Testis (tissue), 3 donors: ENCODE data around the gene SOBP. TPM values are rescaled to one million over a fixed set of nuclear protein-coding genes. Genes with fewer than 3 reads are reported as not detected.
A peak's percentile ranks its signal among the peaks of the same experiment; 100 is the strongest.

Experiments
- DNase-seq: peaks from one replicate; pipeline ENCODE4 v3.0.0-alpha.2; 2019
- H3K27ac ChIP-seq, 2 donors: fragments of 200-600 bp; sonication (generic); one replicate each; pipeline ENCODE4 v1.5.1; 2019
- H3K27me3 ChIP-seq: fragments of 200-600 bp; sonication (generic); one replicate; pipeline ENCODE4 v1.5.1; 2019
- H3K36me3 ChIP-seq: fragments of 200-600 bp; sonication (generic); one replicate; pipeline ENCODE4 v1.5.1; 2017; ENCODE audit warnings: low read depth; ENCODE audit errors: missing control alignments
- H3K4me1 ChIP-seq: fragments of 200-600 bp; sonication (generic); one replicate; pipeline ENCODE4 v1.5.1; 2019
- H3K4me3 ChIP-seq, 2 donors: fragments of 200-600 bp; sonication (generic); one replicate each; pipeline ENCODE4 v1.5.1; 2017 to 2019
- H3K9me3 ChIP-seq: fragments of 200-600 bp; sonication (generic); one replicate; pipeline ENCODE4 v1.5.1; 2017
- POLR2A ChIP-seq: fragments of 450-650 bp; IDR thresholded peaks from one replicate; pipeline ENCODE4 v1.6.1; 2017; ENCODE audit warnings: antibody characterized with exemption, mild to moderate bottlenecking, moderate library complexity
- WGBS, 2 donors: methylation state at CpG; one replicate each; pipeline ENCODE4 v1.1.5; 2018; 5-methylcytosine and 5-hydroxymethylcytosine counted together
- intact Hi-C: fragments of 100-400 bp; cut with DNase I; formaldehyde crosslinking; loops from one replicate; pipeline ENCODE4 v1.15.1; 2023; ENCODE audit warnings: low total_unique reads
- polyA plus RNA-seq: library from polyadenylated mRNA; stranded (reverse); fragments of 350-450 nt; fragmentation: Illumina TruSeq; extraction: RNeasy Lipid Tissue Mini Kit (QIAGEN cat#74804); gene quantifications from one replicate; pipeline ENCODE4 v1.2.3, GENCODE V29; 2014; ENCODE audit warnings: low read depth, low replicate concordance; ENCODE audit not compliant: insufficient read depth
- total RNA-seq, 2 donors: library from RNA; depleted of rRNA; stranded (reverse); fragments of >200 nt; gene quantifications; one replicate each; pipeline ENCODE4 v1.2.3, GENCODE V29; 2016
- TF ChIP-seq, protein P1 (sequence below), 3 experiments: fragments of 450-650 bp in 2 of 3; fragments of 200-600 bp in 1 of 3; sonication (generic) in 1 of 3; IDR thresholded peaks; one replicate each; pipeline ENCODE4 v1.5.1; 2016 to 2019; ENCODE audit warnings: antibody characterized with exemption in 3 of 3, mild to moderate bottlenecking in 2 of 3, moderate library complexity in 1 of 3

The SOBP gene
- total and polyA plus RNA-seq, 3 donors from 2014 or later: 13.9 to 27.2 (median 17.2) TPM

DNA sequence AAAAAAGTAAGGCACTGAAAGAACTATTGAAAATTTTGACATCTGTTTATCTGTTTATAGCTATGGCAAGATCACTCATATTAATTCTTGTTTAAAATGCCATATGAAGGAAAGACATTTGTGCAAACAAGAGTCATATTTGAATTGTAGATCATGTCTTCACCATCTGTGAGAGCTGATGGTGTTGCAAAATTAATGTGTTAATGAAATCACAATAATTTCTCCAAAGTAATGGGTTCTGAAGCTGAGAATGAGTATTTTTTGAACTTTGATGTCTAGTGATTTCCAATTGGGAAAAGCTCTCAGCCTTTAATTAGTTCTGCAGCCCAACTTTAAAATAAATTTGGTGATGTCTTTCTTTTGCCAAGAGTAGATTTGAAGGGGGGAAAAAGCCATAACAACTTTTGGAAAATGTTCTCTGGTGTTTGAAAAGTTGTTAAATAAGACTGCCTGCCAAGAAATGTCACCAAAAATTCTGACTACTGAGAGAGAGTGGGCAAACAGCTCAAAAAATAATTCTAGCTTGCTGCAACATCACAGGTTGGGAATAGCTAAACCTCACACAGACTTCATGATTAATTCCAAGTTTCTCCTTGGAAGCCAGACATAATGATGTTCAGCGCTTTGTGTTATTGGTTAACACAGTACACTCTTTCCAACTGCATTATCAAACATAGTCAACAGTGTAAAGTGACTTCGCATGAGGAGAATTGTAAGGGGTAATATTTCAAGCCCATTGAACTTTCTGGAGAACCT, 142.6 kb downstream of the SOBP start:
- Histone ChIP-seq H3K27me3 (no peaks in the 10 kb centered on the region), H3K4me3 (no peak overlapping the region), H3K4me1 (peaks cover 4% of the 10 kb centered on the region), H3K27ac (no peak overlapping the region), H3K9me3 (no peaks in the 10 kb centered on the region), H3K36me3 (no peaks in the 10 kb centered on the region)
- intact Hi-C loops: no loop called here
- TF ChIP-seq, protein P1, sequence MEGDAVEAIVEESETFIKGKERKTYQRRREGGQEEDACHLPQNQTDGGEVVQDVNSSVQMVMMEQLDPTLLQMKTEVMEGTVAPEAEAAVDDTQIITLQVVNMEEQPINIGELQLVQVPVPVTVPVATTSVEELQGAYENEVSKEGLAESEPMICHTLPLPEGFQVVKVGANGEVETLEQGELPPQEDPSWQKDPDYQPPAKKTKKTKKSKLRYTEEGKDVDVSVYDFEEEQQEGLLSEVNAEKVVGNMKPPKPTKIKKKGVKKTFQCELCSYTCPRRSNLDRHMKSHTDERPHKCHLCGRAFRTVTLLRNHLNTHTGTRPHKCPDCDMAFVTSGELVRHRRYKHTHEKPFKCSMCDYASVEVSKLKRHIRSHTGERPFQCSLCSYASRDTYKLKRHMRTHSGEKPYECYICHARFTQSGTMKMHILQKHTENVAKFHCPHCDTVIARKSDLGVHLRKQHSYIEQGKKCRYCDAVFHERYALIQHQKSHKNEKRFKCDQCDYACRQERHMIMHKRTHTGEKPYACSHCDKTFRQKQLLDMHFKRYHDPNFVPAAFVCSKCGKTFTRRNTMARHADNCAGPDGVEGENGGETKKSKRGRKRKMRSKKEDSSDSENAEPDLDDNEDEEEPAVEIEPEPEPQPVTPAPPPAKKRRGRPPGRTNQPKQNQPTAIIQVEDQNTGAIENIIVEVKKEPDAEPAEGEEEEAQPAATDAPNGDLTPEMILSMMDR (IDR thresholded peaks at IDR 0.05): no peak
- TF ChIP-seq POLR2A: no peak
- DNase-seq: no peak
- 82 to 91% methylated on average over 2 of the region's 2 CpGs for WGBS, 2 donors

DNA sequence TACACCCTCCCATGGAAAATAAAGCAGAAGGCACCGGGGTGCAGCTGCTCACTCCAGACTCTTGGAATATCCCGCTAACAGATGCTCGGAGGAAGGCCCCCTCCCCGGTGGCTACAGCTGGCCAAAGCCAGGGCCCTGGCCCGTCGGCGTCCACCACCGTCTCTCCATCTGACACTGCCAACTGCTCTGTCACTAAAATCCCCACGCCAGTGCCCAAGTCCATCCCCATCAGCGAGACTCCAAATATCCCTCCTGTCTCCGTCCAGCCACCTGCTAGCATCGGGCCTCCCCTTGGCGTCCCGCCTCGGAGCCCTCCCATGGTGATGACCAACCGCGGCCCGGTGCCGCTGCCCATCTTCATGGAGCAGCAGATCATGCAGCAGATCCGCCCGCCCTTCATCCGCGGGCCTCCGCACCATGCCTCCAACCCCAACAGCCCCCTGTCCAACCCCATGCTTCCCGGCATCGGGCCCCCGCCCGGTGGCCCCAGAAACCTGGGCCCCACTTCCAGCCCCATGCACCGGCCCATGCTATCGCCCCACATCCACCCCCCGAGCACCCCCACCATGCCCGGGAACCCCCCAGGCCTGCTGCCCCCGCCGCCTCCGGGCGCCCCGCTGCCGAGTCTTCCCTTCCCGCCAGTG, 143.9 kb downstream of the SOBP start:
- peaks cover 2% of the 10 kb centered on the region for H3K4me1 ChIP-seq
- intact Hi-C loops: no loop called here
- TF ChIP-seq, protein P1 (IDR thresholded peaks at IDR 0.05): no peak
- no peak for TF ChIP-seq POLR2A
- H3K27me3 ChIP-seq: no peaks in the 10 kb centered on the region
- no peaks in the 10 kb centered on the region for H3K36me3 ChIP-seq
- H3K4me3 ChIP-seq: peak overlapping the region; percentile 18 to 26
- H3K27ac ChIP-seq: no peak overlapping the region
- no peak for DNase-seq
- WGBS, 2 donors: 61 to 66% methylated on average over 31 to 35 of the region's 39 CpGs
- no peaks in the 10 kb centered on the region for H3K9me3 ChIP-seq

DNA sequence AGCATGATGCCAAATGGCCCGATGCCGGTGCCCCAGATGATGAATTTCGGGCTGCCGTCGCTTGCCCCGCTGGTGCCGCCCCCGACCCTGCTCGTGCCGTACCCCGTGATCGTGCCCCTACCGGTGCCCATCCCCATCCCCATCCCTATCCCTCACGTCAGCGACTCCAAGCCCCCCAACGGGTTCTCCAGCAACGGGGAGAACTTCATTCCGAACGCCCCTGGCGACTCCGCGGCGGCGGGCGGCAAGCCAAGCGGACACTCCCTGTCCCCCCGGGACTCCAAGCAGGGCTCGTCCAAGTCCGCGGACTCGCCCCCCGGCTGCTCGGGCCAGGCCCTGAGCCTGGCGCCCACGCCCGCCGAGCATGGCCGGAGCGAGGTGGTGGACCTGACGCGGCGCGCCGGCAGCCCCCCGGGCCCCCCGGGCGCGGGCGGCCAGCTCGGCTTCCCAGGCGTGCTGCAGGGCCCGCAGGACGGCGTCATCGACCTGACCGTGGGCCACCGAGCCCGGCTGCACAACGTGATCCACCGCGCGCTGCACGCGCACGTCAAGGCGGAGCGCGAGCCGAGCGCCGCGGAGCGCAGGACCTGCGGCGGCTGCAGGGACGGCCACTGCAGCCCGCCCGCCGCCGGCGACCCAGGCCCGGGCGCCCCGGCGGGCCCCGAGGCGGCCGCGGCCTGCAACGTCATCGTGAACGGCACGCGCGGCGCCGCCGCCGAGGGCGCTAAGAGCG, 144.6 kb downstream of the SOBP start:
- H3K4me3 ChIP-seq: peak overlapping the region; percentile 18 to 26
- TF ChIP-seq, protein P1 (IDR thresholded peaks at IDR 0.05): no peak
- no peak for TF ChIP-seq POLR2A
- H3K27ac ChIP-seq: no peak overlapping the region
- no peaks in the 10 kb centered on the region for H3K4me1 ChIP-seq
- 46 to 52% methylated on average over 23 to 61 of the region's 101 CpGs for WGBS, 2 donors
- H3K27me3 ChIP-seq: no peaks in the 10 kb centered on the region
- H3K9me3 ChIP-seq: no peaks in the 10 kb centered on the region
- intact Hi-C loops: no loop called here
- no peaks in the 10 kb centered on the region for H3K36me3 ChIP-seq
- DNase-seq: no peak

DNA sequence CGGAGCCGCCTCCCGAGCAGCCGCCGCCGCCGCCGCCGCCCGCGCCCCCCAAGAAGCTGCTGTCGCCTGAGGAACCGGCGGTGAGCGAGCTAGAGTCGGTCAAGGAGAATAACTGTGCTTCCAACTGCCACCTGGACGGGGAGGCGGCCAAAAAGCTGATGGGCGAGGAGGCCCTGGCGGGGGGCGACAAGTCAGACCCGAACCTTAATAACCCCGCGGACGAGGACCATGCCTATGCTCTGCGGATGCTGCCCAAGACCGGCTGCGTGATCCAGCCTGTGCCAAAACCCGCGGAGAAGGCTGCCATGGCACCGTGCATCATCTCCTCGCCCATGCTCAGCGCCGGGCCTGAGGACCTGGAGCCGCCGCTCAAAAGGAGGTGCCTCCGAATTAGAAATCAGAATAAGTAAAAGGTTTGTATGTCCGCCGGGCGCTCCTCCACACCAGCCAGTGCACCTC, 145.2 kb downstream of the SOBP start:
- no peak overlapping the region for H3K27ac ChIP-seq
- TF ChIP-seq, protein P1 (IDR thresholded peaks at IDR 0.05): no peak
- no peak for TF ChIP-seq POLR2A
- WGBS, 2 donors: 66 to 71% methylated on average over 7 to 40 of the region's 40 CpGs
- no peaks in the 10 kb centered on the region for H3K9me3 ChIP-seq
- H3K36me3 ChIP-seq: no peaks in the 10 kb centered on the region
- H3K27me3 ChIP-seq: no peaks in the 10 kb centered on the region
- DNase-seq: no peak
- no peaks in the 10 kb centered on the region for H3K4me1 ChIP-seq
- intact Hi-C loops: no loop called here
- peak overlapping the region; percentile 9 to 18 for H3K4me3 ChIP-seq
